ENCODE results near the gene ILDR1. TPM values are rescaled to one million over a fixed set of nuclear protein-coding genes. Genes with fewer than 3 reads are reported as not detected.

ILDR1 gene
- total and polyA plus RNA-seq, 10 of the 15 experiments (the other 5 are each of a cell fraction or from before 2014, with no cell fraction given): 1.3 to 12.0 (median 7.0) TPM

DNA sequence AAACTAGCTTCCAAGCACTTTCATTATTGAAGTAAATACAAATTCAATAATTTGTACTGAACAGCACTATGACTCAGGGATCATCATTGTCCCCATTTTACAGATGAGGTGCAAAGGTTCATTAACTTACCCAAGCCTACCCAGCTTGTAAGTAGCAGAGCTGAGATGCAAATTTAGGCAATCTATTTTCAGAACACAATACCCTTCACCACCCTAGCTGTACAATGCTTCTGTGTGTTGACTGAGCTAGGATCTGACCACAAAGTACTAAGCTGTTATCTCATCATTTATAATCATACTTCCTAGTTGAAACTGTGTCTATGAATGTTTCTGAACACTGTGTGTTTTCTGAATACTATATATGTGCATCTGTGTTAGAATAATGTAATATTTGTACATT lies 3.2 kb upstream of the ILDR1 start (continued):
- TF ChIP-seq SMARCA5 (IDR thresholded peaks at IDR 0.05) (peak; percentile 78; the same call in 1 of the 2 replicates), ZZZ3 (IDR thresholded peaks at IDR 0.05; ENCODE audit: control insufficient read depth, insufficient read length, low read depth) (no peak), WRNIP1 (IDR thresholded peaks at IDR 0.05; ENCODE audit: borderline replicate concordance, low read depth, low read length) (no peak), RCOR1 (conservative IDR thresholded peaks at IDR 0.05; ENCODE audit: low read depth, low read length) (no peak), SREBF2 (IDR thresholded peaks at IDR 0.05; ENCODE audit: low read length) (no peak), NBN (IDR thresholded peaks at IDR 0.05) (peak; percentile 60; the same call in 1 of the 2 replicates), HDAC2 (IDR thresholded peaks at IDR 0.05) (no peak), ZNF384 (IDR thresholded peaks at IDR 0.05; ENCODE audit: borderline replicate concordance, low read depth, low read length) (no peak), ZNF217 (IDR thresholded peaks at IDR 0.05) (peak; percentile 96), ETV6 (conservative IDR thresholded peaks at IDR 0.05 in 1 of 2, IDR thresholded peaks at IDR 0.05 in 1 of 2; ENCODE audit: borderline replicate concordance in 1 of 2, low read depth in 1 of 2) (no peak), MEF2A (IDR thresholded peaks at IDR 0.05; ENCODE audit: insufficient read depth, low read depth, low read length) (peak; percentile 91), RFX5 (IDR thresholded peaks at IDR 0.05; ENCODE audit: low read depth, low read length) (no peak), EP300 (IDR thresholded peaks at IDR 0.05; ENCODE audit: borderline replicate concordance in 1 of 2, control insufficient read depth in 1 of 2, low read depth in 2 of 2, low read length in 2 of 2) (peak in 1 of 2 experiments; percentile 54; a peak in 1 of 4 replicates), SIN3A (IDR thresholded peaks at IDR 0.05; ENCODE audit: low read depth, low read length) (no peak), TCF12 (IDR thresholded peaks at IDR 0.05; ENCODE audit: low read depth, low read length) (no peak), CEBPB (IDR thresholded peaks at IDR 0.05; ENCODE audit: borderline replicate concordance in 1 of 2, low read depth in 2 of 2, low read length in 2 of 2) (no peak), NR2C2 (IDR thresholded peaks at IDR 0.05; ENCODE audit: borderline replicate concordance, control insufficient read depth, insufficient read length, low read depth) (no peak), NFIC (IDR thresholded peaks at IDR 0.05; ENCODE audit: low read depth, low read length) (0 out of 2 replicates have a peak, but pooled peaks have one; percentile 70), BCL11A (IDR thresholded peaks at IDR 0.05; ENCODE audit: low read depth, low read length) (peak; percentile 23; the same call in 1 of the 2 replicates)
- TF ChIP-seq, protein P1, sequence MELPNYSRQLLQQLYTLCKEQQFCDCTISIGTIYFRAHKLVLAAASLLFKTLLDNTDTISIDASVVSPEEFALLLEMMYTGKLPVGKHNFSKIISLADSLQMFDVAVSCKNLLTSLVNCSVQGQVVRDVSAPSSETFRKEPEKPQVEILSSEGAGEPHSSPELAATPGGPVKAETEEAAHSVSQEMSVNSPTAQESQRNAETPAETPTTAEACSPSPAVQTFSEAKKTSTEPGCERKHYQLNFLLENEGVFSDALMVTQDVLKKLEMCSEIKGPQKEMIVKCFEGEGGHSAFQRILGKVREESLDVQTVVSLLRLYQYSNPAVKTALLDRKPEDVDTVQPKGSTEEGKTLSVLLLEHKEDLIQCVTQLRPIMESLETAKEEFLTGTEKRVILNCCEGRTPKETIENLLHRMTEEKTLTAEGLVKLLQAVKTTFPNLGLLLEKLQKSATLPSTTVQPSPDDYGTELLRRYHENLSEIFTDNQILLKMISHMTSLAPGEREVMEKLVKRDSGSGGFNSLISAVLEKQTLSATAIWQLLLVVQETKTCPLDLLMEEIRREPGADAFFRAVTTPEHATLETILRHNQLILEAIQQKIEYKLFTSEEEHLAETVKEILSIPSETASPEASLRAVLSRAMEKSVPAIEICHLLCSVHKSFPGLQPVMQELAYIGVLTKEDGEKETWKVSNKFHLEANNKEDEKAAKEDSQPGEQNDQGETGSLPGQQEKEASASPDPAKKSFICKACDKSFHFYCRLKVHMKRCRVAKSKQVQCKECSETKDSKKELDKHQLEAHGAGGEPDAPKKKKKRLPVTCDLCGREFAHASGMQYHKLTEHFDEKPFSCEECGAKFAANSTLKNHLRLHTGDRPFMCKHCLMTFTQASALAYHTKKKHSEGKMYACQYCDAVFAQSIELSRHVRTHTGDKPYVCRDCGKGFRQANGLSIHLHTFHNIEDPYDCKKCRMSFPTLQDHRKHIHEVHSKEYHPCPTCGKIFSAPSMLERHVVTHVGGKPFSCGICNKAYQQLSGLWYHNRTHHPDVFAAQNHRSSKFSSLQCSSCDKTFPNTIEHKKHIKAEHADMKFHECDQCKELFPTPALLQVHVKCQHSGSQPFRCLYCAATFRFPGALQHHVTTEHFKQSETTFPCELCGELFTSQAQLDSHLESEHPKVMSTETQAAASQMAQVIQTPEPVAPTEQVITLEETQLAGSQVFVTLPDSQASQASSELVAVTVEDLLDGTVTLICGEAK (IDR thresholded peaks at IDR 0.05; ENCODE audit: borderline replicate concordance): no peak
- TF ChIP-seq, protein P2, sequence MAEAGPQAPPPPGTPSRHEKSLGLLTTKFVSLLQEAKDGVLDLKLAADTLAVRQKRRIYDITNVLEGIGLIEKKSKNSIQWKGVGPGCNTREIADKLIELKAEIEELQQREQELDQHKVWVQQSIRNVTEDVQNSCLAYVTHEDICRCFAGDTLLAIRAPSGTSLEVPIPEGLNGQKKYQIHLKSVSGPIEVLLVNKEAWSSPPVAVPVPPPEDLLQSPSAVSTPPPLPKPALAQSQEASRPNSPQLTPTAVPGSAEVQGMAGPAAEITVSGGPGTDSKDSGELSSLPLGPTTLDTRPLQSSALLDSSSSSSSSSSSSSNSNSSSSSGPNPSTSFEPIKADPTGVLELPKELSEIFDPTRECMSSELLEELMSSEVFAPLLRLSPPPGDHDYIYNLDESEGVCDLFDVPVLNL (IDR thresholded peaks at IDR 0.05; ENCODE audit: low read depth, low read length): no peak
- TF ChIP-seq, protein P3, sequence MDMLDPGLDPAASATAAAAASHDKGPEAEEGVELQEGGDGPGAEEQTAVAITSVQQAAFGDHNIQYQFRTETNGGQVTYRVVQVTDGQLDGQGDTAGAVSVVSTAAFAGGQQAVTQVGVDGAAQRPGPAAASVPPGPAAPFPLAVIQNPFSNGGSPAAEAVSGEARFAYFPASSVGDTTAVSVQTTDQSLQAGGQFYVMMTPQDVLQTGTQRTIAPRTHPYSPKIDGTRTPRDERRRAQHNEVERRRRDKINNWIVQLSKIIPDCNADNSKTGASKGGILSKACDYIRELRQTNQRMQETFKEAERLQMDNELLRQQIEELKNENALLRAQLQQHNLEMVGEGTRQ (IDR thresholded peaks at IDR 0.05; ENCODE audit: borderline replicate concordance, low read depth, low read length): no peak
- TF ChIP-seq, protein P4, sequence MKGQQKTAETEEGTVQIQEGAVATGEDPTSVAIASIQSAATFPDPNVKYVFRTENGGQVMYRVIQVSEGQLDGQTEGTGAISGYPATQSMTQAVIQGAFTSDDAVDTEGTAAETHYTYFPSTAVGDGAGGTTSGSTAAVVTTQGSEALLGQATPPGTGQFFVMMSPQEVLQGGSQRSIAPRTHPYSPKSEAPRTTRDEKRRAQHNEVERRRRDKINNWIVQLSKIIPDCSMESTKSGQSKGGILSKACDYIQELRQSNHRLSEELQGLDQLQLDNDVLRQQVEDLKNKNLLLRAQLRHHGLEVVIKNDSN (IDR thresholded peaks at IDR 0.05; ENCODE audit: borderline replicate concordance, extremely low read length, insufficient read depth, low read depth, low read length): no peak
